Subcutaneous abdominal adipose tissue (tissue), 5 donors: ENCODE data around the gene CADM1.
A peak's percentile ranks its signal among the peaks of the same experiment; 100 is the strongest.

Experiments used
- H3K27ac ChIP-seq: one replicate; pipeline ENCODE4 v1.7.0; 2013; ENCODE audit warnings: low read depth, mild to moderate bottlenecking, inconsistent platforms, low read length, moderate library complexity
- H3K27me3 ChIP-seq, 5 donors: one replicate each; pipeline ENCODE4 v1.7.0; 2013; ENCODE audit warnings: low read length in 5 of 5, inconsistent platforms in 1 of 5; ENCODE audit not compliant: control insufficient read depth in 5 of 5, insufficient read depth in 4 of 5
- H3K36me3 ChIP-seq, 5 donors: one replicate each; pipeline ENCODE4 v1.7.0; 2013; ENCODE audit warnings: low read length in 5 of 5; ENCODE audit not compliant: control insufficient read depth in 5 of 5, insufficient read depth in 5 of 5
- H3K4me1 ChIP-seq, 5 donors: one replicate each; pipeline ENCODE4 v1.7.0; 2013; ENCODE audit warnings: low read length in 5 of 5, mild to moderate bottlenecking in 3 of 5, moderate library complexity in 1 of 5; ENCODE audit not compliant: control insufficient read depth in 5 of 5, insufficient read depth in 5 of 5
- H3K4me3 ChIP-seq, 5 donors: one replicate each; pipeline ENCODE4 v1.7.0; 2013; ENCODE audit warnings: low read length in 5 of 5, low read depth in 1 of 5
- H3K9ac ChIP-seq, 5 donors: one replicate each; pipeline ENCODE4 v1.7.0; 2013; ENCODE audit warnings: low read length in 5 of 5, mild to moderate bottlenecking in 4 of 5, moderate library complexity in 3 of 5
- H3K9me3 ChIP-seq, 5 donors: one replicate each; pipeline ENCODE4 v1.7.0; 2013; ENCODE audit warnings: low read length in 5 of 5; ENCODE audit not compliant: control insufficient read depth in 5 of 5
- donor health status: healthy.
- donor health status: healthy.
- donor health status: healthy.
- donor health status: healthy.
- donor health status: healthy.

CADM1 gene

DNA sequence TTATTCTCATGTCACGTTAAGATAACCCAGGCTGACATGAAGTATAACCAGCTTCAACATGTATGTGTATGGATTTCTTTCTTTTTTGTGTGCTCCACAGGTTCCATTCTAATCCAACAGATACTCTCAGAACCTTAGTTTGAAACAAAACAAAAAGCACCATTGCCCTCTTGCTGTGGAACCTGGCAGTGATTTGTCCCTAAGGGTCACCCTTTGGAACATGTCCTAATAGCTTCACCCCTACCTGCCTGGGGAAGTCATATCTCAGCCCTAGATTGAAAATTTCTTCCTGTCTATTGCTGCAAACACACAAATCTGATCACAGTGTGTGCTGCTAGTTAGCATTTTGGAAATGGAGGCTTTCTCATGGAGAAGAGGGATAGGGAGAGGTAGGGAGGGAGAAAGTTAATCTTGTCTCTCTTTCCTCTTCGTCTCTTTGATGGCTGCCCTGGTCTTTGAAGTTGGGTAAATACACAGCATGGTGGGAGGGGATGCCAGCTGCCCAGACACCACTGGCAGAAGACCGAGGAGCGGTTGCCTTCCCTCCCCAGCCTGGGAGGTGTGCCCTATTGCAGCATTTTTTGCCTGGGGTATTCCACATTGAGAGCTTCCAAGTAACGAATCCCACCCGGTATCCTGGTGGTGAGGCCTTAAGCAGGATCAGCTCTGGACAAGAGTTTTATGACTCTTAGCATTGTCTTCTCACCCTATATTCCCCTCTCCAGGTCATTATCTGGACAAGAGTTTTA, 11.6 kb upstream of the CADM1 start:
- no peak overlapping the region for H3K9ac ChIP-seq
- no peak overlapping the region for H3K27ac ChIP-seq
- no peaks in the 10 kb centered on the region for H3K4me1 ChIP-seq
- peaks cover 0 to 8% (median 2%) of the 10 kb centered on the region in 5 donors for H3K27me3 ChIP-seq
- H3K4me3 ChIP-seq: no peak overlapping the region
- no peaks in the 10 kb centered on the region for H3K9me3 ChIP-seq
- no peaks in the 10 kb centered on the region for H3K36me3 ChIP-seq

DNA sequence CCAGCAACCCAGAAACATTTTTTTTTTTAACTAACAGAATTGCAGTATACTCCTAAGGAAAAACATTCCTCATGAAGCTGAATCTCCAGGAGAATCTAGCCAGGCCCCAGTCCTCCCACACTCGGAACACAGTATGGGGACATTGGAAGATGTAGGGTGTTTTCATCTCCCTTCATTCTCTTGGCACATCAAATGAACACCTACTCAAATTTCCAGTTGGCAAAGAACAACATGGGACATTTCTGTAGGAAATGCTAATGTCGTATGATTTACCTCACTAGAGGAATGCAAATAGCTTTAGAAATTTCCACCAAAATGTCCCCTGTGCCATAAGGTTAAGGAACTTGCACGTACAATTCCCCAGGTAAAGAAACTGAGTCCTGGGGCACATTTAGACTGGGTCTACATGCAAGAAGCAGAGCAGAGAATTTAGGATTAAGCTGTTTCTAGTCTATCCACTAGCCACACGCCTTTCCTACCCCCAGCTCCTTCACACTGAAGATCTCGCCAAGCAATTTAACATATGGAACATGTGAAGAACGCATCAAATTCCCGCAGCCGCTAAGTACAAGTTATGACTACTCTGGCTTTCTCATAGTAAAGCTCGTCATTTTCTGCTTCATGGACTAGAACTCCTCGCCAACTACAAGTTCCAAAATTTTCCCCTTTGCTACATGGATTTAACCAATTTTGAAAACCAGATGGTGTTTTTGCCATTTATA, 2.9 kb upstream of the CADM1 start:
- H3K27me3 ChIP-seq: peaks cover 0 to 11% (median 4%) of the 10 kb centered on the region in 5 donors
- no peaks in the 10 kb centered on the region for H3K9me3 ChIP-seq
- no peaks in the 10 kb centered on the region for H3K36me3 ChIP-seq
- no peak overlapping the region for H3K4me3 ChIP-seq
- H3K4me1 ChIP-seq: peaks cover 0 to 30% (median 28%) of the 10 kb centered on the region in 5 donors
- no peak overlapping the region for H3K9ac ChIP-seq
- H3K27ac ChIP-seq: no peak overlapping the region

DNA sequence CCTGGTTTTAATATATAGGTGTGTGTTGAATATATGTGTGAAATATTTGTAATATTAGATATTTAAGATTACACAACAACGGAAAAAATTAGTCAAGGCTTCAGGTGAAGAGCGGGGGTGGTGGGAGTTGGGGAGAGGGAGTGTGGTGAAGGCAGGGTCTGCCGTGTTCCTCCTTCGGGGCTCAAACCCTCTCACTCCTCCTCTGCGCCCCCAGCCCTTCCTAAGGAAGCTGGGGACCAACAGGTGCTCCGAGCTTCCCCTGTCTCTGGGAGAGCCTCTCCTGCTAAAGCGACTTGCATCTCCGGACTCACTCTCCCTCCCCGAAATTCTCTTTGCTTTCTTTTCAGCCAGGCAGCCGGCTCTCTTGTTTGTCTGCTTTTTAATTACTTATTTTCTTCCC, 960 bp upstream of the CADM1 start:
- Histone ChIP-seq H3K27ac (peak overlapping the region; percentile 65), H3K9me3 (no peaks in the 10 kb centered on the region), H3K36me3 (no peaks in the 10 kb centered on the region), H3K9ac (peak overlapping the region in 2 of 5 donors; percentile 30 to 77), H3K27me3 (peaks cover 0 to 11% (median 3%) of the 10 kb centered on the region in 5 donors), H3K4me3 (peak overlapping the region; percentile 85 to 97 (median 90)), H3K4me1 (peaks cover 0 to 40% (median 32%) of the 10 kb centered on the region in 5 donors)

DNA sequence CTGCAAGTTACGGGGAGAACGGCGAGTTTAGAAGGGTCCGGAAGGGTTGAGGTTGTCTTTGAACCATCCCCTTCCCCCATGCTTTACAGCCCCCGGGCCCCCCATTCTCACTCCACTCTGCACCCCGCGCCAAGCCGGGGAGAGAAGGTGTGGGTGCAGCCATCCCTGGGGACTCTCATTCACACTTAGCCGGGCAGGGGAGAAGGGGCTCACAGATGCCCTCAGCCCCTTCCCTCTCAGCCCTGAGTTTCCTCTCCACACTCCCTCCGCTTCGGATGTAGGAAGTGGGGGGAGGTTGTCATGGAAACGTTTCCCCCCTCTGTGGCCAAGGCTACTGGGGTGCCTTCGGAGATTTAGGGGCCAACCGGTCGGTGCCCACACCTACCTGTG, 334 bp downstream of the CADM1 start:
- peak overlapping the region; percentile 66 to 90 (median 90) for H3K4me3 ChIP-seq
- H3K36me3 ChIP-seq: no peaks in the 10 kb centered on the region
- H3K9me3 ChIP-seq: no peaks in the 10 kb centered on the region
- peaks cover 0 to 40% (median 32%) of the 10 kb centered on the region in 5 donors for H3K4me1 ChIP-seq
- peak overlapping the region in 4 of 5 donors; percentile 48 to 82 (median 72) for H3K9ac ChIP-seq
- H3K27ac ChIP-seq: peak overlapping the region; percentile 49
- H3K27me3 ChIP-seq: peaks cover 0 to 5% (median 3%) of the 10 kb centered on the region in 5 donors

DNA sequence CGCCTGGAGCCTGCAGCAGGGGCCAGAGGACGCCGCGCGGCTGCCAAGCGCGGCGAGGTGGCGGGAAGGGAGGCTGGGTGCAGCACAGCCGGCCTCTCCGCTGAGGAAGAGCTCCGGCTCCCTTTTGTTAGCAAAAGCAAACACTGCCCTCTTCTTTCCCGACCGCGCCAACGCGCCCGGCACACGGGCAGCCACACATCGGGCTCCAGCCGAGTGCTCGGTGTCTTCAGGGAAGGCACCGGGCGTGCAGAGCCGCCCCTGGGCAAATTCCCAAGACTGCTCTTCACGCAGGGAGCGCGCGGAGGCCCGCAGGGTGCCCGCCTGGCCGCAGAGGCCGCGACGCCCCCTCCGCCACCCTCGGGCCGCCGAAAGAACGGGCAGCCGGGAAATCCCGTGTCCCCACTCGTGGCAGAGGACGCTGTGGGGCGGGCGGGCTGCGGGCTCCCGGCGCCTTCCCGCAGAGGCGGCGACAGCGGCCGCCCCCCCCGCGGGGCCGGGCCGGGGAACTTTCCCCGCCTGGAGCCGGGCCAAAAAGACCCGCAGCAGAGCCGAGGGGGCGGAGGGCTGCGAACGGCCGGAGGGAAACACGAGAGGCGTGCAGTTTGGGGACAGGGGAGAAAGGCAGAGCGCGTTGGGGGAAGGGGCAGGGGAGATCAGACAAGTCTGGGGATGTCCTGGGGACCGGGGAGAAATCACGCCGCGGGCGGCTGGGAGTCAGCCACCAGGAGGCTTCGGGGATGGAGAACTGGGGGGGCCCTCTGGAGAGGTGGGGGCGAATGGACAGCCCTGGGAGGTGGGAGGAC, 931 bp downstream of the CADM1 start:
- Histone ChIP-seq H3K27me3 (peaks cover 0 to 5% (median 3%) of the 10 kb centered on the region in 5 donors), H3K27ac (no peak overlapping the region), H3K9ac (peak overlapping the region in 3 of 5 donors; percentile 14 to 82 (median 67)), H3K9me3 (no peaks in the 10 kb centered on the region), H3K4me3 (peak overlapping the region; percentile 66 to 90 (median 90)), H3K36me3 (no peaks in the 10 kb centered on the region), H3K4me1 (peaks cover 0 to 40% (median 32%) of the 10 kb centered on the region in 5 donors)

DNA sequence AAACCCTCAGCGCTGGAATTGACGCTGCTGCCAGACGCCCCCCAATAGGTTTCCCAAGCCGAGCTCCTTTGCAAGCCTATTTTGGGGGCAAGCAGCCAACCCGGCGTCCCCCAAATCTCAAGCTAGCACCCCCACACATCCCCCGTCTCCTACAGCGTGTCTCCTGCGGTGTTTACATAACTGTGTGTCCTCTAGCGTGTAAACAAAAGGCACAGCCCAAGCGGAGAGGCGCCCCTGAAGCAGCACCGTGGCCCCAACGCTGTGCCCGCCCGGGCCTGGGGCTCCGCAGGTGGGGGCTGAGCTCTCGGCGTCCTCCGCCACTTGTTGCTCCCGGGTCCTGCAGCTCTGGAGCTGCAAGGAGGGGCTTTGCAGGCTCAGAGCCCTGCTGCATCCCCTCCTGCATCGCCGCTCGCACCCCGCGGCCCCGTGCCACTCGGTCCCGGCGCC, 1.6 kb downstream of the CADM1 start:
- Histone ChIP-seq H3K4me1 (peaks cover 0 to 40% (median 32%) of the 10 kb centered on the region in 5 donors), H3K36me3 (no peaks in the 10 kb centered on the region), H3K27ac (no peak overlapping the region), H3K27me3 (peaks cover 0 to 5% (median 3%) of the 10 kb centered on the region in 5 donors), H3K9ac (peak overlapping the region in 2 of 5 donors; percentile 53 to 71), H3K9me3 (no peaks in the 10 kb centered on the region), H3K4me3 (peak overlapping the region; percentile 66 to 90 (median 85))

DNA sequence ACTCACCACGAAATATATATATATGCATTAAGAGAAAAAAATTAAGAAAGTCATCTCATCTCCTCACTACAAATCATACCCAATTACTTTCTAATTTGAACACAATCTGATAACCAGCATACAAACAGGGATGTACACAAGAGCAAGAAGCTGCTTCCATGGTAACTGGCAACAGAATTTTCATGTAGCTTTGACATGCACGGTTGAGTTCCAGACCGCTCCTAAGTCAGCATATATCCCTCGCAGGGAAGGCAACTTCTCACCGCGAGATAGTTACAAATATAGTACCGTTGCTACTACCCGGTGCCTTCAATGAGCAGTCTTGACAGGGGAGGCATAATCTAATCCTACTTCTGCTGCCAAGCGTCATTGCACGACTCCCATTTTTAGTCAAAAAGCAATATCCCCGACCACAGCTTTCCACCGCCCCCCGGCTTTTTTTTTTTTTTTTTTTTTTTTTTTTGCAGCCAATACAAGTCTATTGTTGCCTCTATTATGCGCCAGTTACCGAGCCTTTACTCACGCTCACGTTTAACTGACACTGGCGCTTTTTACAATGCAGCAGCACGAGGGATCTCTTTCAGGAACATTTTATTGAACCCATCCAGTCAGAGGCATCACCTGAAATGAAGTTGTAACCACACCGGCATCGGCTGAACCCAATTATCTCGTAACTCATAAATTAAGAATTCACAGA, 2.2 kb downstream of the CADM1 start:
- Histone ChIP-seq H3K27ac (no peak overlapping the region), H3K9ac (peak overlapping the region in 2 of 5 donors; percentile 53 to 71), H3K4me1 (peaks cover 0 to 40% (median 32%) of the 10 kb centered on the region in 5 donors), H3K27me3 (peaks cover 0 to 3% (median 2%) of the 10 kb centered on the region in 5 donors), H3K9me3 (no peaks in the 10 kb centered on the region), H3K4me3 (peak overlapping the region; percentile 66 to 90 (median 85)), H3K36me3 (no peaks in the 10 kb centered on the region)

DNA sequence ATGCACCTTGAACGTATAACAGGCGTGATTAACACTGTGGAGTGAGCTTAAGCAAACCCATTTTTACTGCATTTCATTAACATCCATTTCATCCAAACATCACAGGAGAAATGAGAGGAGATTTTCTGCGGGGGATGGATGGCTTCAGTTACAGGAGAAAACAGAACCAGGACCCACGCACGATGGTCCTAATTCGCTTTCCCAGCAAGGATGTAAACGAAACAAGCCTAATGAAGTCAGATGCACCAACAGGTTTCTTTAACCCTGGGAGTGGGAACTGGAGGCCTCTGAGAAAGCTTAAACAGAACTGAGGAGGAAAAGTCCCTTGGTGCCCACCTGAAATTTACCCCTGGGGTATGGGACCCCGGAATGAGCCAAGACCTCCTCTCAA, 2.7 kb downstream of the CADM1 start:
- Histone ChIP-seq H3K4me3 (no peak overlapping the region), H3K27me3 (peaks cover 0 to 3% (median 0%) of the 10 kb centered on the region in 5 donors), H3K36me3 (no peaks in the 10 kb centered on the region), H3K9me3 (no peaks in the 10 kb centered on the region), H3K27ac (no peak overlapping the region), H3K9ac (no peak overlapping the region), H3K4me1 (peaks cover 0 to 40% (median 32%) of the 10 kb centered on the region in 5 donors)
